ENCODE measurements around the gene TENM4. TPM values are rescaled to one million over a fixed set of nuclear protein-coding genes. Genes with fewer than 3 reads are reported as not detected.

TENM4 gene
- total RNA-seq, 4 donors from 2014 or later = 16.8 to 158 (median 120) TPM

GRCh38 chr11:79088967-79089366 is 351.9 kb downstream of the TENM4 start:
- no peak for DNase-seq
- H3K4me1 ChIP-seq = peaks cover 3 to 7% of the 10 kb centered on the region in 2 donors
- H3K4me3 ChIP-seq (replicated peaks in 1 of 3) = no peak overlapping the region
- 85 to 93% methylated on average over 4 of the region's 4 CpGs for WGBS, 2 donors
- TF ChIP-seq CTCF (IDR thresholded peaks at IDR 0.05) (no peak), POLR2A (IDR thresholded peaks at IDR 0.05) (no peak)
- no peaks in the 10 kb centered on the region for H3K36me3 ChIP-seq
- no peak overlapping the region for H3K27ac ChIP-seq
- H3K9me3 ChIP-seq = no peaks in the 10 kb centered on the region
- intact Hi-C loops (cut with DNase I) = no loop called here
- H3K27me3 ChIP-seq = no peaks in the 10 kb centered on the region

- peaks cover 3 to 7% of the 10 kb centered on the region in 2 donors for H3K4me1 ChIP-seq
- peak; percentile 67 to 73 for DNase-seq
- H3K4me3 ChIP-seq (replicated peaks in 1 of 3) = no peak overlapping the region
- H3K36me3 ChIP-seq = no peaks in the 10 kb centered on the region
- TF ChIP-seq CTCF (IDR thresholded peaks at IDR 0.05) = peak in 1 of 6 experiments; percentile 20
- TF ChIP-seq POLR2A (IDR thresholded peaks at IDR 0.05) = no peak
- H3K27me3 ChIP-seq = no peaks in the 10 kb centered on the region
- 36 to 50% methylated on average over 5 of the region's 5 CpGs for WGBS, 2 donors
- no peaks in the 10 kb centered on the region for H3K9me3 ChIP-seq
- intact Hi-C loops (cut with DNase I) = no loop called here
- H3K27ac ChIP-seq = no peak overlapping the region
Measured at GRCh38 chr11:79087961-79088318, 352.9 kb downstream of the TENM4 start.

- Histone ChIP-seq H3K27ac (no peak overlapping the region), H3K4me1 (peaks cover 3 to 7% of the 10 kb centered on the region in 2 donors), H3K36me3 (no peaks in the 10 kb centered on the region), H3K9me3 (no peaks in the 10 kb centered on the region), H3K27me3 (no peaks in the 10 kb centered on the region), H3K4me3 (replicated peaks in 1 of 3) (no peak overlapping the region)
- 84 to 88% methylated on average over 8 to 9 of the region's 9 CpGs for WGBS, 2 donors
- intact Hi-C loops (cut with DNase I) = no loop called here
- DNase-seq = no peak
- TF ChIP-seq POLR2A (IDR thresholded peaks at IDR 0.05) (no peak), CTCF (IDR thresholded peaks at IDR 0.05) (no peak)
Measured at GRCh38 chr11:79087238-79087960, 353.4 kb downstream of the TENM4 start.

GRCh38 chr11:79086056-79086455 is 354.8 kb downstream of the TENM4 start:
- Histone ChIP-seq H3K36me3 (no peaks in the 10 kb centered on the region), H3K27me3 (no peaks in the 10 kb centered on the region), H3K27ac (no peak overlapping the region), H3K4me1 (peaks cover 3 to 7% of the 10 kb centered on the region in 2 donors), H3K4me3 (replicated peaks in 1 of 3) (no peak overlapping the region), H3K9me3 (no peaks in the 10 kb centered on the region)
- no peak for DNase-seq
- intact Hi-C loops (cut with DNase I) = no loop called here
- TF ChIP-seq CTCF (IDR thresholded peaks at IDR 0.05) (no peak), POLR2A (IDR thresholded peaks at IDR 0.05) (no peak)
- WGBS, 2 donors = 90 to 97% methylated on average over 2 of the region's 2 CpGs

GRCh38 chr11:79084382-79084781 is 356.4 kb downstream of the TENM4 start:
- no peaks in the 10 kb centered on the region for H3K27me3 ChIP-seq
- no peak overlapping the region for H3K4me3 ChIP-seq (replicated peaks in 1 of 3)
- DNase-seq = no peak
- H3K9me3 ChIP-seq = no peaks in the 10 kb centered on the region
- peaks cover 3 to 7% of the 10 kb centered on the region in 2 donors for H3K4me1 ChIP-seq
- H3K36me3 ChIP-seq = no peaks in the 10 kb centered on the region
- intact Hi-C loops (cut with DNase I) = no loop called here
- WGBS, 2 donors = 95 to 97% methylated on average over 5 of the region's 5 CpGs
- TF ChIP-seq CTCF (IDR thresholded peaks at IDR 0.05) (no peak), POLR2A (IDR thresholded peaks at IDR 0.05) (no peak)
- H3K27ac ChIP-seq = no peak overlapping the region
